Bronchial epithelial cell (primary cell): ENCODE results near the gene LAMA3. TPM values are rescaled to one million over a fixed set of nuclear protein-coding genes. Genes with fewer than 3 reads are reported as not detected.

Source experiments
- DNase-seq: peaks from one replicate; pipeline ENCODE4 v3.0.0-alpha.2; 2010; ENCODE audit warnings: low read depth
- FAIRE-seq: peaks from 2 replicates; lab custom pipeline; 2011; peaks lifted over from hg19 to GRCh38; lab: Jason Lieb, UNC
- H3K27me3 ChIP-seq: 2 replicates; pipeline ENCODE4 v1.5.1; 2011; ENCODE audit warnings: low read length; ENCODE audit not compliant: control insufficient read depth, insufficient read depth
- H3K36me3 ChIP-seq: 2 replicates; pipeline ENCODE4 v1.5.1; 2011; ENCODE audit warnings: low read length; ENCODE audit not compliant: control insufficient read depth, insufficient read depth
- H3K4me3 ChIP-seq: 2 replicates; pipeline ENCODE4 v1.5.1; 2011; ENCODE audit warnings: mild to moderate bottlenecking, low read depth, low read length, control low read depth
- total RNA-seq: library from RNA; depleted of rRNA; stranded (reverse); fragments of >200 nt; gene quantifications from 2 replicates; pipeline ENCODE4 v1.2.1, GENCODE V29; 2014
- TF ChIP-seq, protein P1 (sequence below): IDR thresholded peaks from 2 replicates; pipeline ENCODE4 v1.5.1; 2011; ENCODE audit warnings: mild to moderate bottlenecking, moderate library complexity, low read length, control low read depth, inconsistent platforms; ENCODE audit not compliant: insufficient read depth, severe bottlenecking

Gene LAMA3
- total RNA-seq, 1 donor from 2014 or later, result 531 TPM

DNA sequence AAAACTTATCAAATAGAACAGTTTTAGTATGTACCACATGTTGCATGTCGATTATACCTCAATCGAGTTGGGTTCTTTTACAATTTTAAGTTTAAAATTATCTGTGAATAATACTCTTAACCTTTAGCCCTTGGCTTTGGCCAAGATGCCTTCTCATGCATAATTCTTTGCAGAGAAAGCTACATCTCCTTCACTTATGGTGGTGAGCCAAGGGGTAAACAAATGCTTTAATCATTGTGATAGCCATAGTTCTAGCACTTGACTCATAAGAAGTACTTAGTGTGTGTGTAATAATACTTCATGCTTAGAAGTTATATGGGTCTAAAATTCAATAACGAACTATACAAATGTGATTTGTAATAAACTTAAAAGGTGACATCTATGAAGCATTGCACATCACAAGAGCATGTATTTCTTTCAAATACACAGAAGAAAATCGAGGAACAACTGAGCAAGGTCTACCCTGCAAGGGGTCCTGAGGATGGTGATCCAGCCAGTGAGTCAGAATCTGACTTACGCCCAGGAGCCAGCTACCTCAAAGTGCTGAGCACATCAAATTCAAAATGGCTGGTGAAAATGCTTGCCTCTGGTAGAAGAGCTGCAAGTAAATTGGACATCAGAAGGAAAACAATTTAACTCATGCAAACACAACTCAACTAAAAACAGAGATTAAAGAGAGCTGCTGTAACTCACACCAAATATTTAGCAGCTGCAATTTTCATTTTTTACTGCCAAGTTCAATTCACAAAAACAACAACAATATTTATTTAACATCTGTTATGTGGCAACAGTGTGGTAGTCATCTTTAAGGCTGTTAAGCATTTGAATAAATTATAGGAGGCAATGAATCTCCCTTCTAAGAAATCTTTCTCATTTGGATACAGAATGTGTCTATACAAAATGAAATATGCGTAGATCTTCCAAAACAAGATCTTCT is 301.5 kb downstream of the LAMA3 start:
- Histone ChIP-seq H3K4me3 (no peak overlapping the region), H3K36me3 (no peaks in the 10 kb centered on the region), H3K27me3 (no peaks in the 10 kb centered on the region)
- DNase-seq (peak; percentile 42), FAIRE-seq (no peak)
- TF ChIP-seq, protein P1, sequence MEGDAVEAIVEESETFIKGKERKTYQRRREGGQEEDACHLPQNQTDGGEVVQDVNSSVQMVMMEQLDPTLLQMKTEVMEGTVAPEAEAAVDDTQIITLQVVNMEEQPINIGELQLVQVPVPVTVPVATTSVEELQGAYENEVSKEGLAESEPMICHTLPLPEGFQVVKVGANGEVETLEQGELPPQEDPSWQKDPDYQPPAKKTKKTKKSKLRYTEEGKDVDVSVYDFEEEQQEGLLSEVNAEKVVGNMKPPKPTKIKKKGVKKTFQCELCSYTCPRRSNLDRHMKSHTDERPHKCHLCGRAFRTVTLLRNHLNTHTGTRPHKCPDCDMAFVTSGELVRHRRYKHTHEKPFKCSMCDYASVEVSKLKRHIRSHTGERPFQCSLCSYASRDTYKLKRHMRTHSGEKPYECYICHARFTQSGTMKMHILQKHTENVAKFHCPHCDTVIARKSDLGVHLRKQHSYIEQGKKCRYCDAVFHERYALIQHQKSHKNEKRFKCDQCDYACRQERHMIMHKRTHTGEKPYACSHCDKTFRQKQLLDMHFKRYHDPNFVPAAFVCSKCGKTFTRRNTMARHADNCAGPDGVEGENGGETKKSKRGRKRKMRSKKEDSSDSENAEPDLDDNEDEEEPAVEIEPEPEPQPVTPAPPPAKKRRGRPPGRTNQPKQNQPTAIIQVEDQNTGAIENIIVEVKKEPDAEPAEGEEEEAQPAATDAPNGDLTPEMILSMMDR, result no peak

- H3K4me3 ChIP-seq, result no peak overlapping the region
- no peaks in the 10 kb centered on the region for H3K27me3 ChIP-seq
- TF ChIP-seq, protein P1, result no peak
- H3K36me3 ChIP-seq, result no peaks in the 10 kb centered on the region
- peak; percentile 87 for DNase-seq
- peak; percentile 13 for FAIRE-seq
Measured at GRCh38 chr18:23992089-23992940, 303.1 kb downstream of the LAMA3 start.

DNA sequence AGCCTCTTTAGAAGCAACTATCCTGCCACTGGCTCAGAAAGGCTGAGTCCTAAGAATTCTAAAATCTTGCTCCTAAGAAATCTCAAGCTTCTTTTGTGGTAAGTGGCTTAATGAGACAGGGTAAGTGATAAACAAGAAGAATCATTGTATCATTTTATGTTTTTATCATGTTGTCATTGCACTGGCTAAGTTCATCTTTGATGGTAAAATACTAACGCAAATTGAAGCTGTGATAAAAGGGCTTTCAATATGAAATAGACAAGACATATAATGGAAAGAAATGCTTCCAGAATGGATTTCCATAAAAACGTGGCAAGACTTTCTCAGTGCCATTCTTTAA is 303.7 kb downstream of the LAMA3 start:
- Histone ChIP-seq H3K36me3 (no peaks in the 10 kb centered on the region), H3K27me3 (no peaks in the 10 kb centered on the region), H3K4me3 (no peak overlapping the region)
- DNase-seq, result no peak
- no peak for FAIRE-seq
- TF ChIP-seq, protein P1, result no peak

DNA sequence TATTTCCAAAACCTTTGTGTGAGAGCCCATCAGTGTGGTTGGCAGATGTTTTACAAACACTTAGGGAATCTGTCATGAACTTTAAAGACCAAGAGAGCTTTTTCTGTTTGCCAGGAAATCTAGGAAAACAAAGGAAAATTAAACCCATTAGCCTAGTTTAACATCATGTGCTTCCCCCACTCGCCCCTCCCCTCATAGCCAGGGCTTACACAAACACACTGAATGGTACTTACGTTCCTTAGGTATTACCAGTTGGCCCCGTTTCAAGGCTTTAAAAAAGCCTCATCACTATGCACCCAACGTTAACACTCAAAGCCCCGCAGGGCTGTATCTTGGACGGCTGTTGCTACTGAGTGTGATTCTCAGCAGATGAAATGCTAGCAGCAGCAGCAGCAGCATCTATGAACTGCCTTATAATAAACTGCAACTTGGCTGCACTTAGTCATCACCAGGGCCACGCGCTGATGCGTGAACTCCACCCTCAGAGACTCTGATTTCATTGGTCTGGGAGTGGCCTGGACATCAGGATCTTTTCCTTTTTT is 305.2 kb downstream of the LAMA3 start:
- TF ChIP-seq, protein P1, result no peak
- Histone ChIP-seq H3K36me3 (no peaks in the 10 kb centered on the region), H3K4me3 (no peak overlapping the region), H3K27me3 (no peaks in the 10 kb centered on the region)
- DNase-seq (peak; percentile 92), FAIRE-seq (no peak)

GRCh38 chr18:23995180-23995579 is 305.9 kb downstream of the LAMA3 start:
- no peak for DNase-seq
- no peaks in the 10 kb centered on the region for H3K36me3 ChIP-seq
- TF ChIP-seq, protein P1, result no peak
- H3K27me3 ChIP-seq, result no peaks in the 10 kb centered on the region
- H3K4me3 ChIP-seq, result no peak overlapping the region
- FAIRE-seq, result no peak
